DOHH2 (cell line): Measurements from ENCODE around the gene EPN2.

Source experiments
- H3F3A ChIP-seq: fragments of 200-600 bp; sonication (generic), shearing (Covaris generic); 2 replicates; pipeline ENCODE4 v1.6.0; 2016; ENCODE audit warnings: antibody characterized with exemption, mild to moderate bottlenecking; ENCODE audit not compliant: control insufficient read depth, insufficient read depth
- H3K27ac ChIP-seq: fragments of 200-600 bp; sonication (generic); 2 replicates; pipeline ENCODE4 v1.5.1; 2014; ENCODE audit warnings: low read depth, mild to moderate bottlenecking, low read length, moderate library complexity
- H3K27me3 ChIP-seq: fragments of 200-600 bp; sonication (generic); 2 replicates; pipeline ENCODE4 v1.6.1; 2014; ENCODE audit warnings: mild to moderate bottlenecking, low read length, mixed read lengths; ENCODE audit not compliant: control insufficient read depth
- H3K36me3 ChIP-seq: fragments of 200-600 bp; sonication (generic); 2 replicates; pipeline ENCODE4 v1.6.1; 2014; ENCODE audit warnings: mild to moderate bottlenecking, low read length, moderate library complexity, mixed read lengths; ENCODE audit not compliant: control insufficient read depth
- H3K4me1 ChIP-seq: fragments of 200-600 bp; sonication (generic); 2 replicates; pipeline ENCODE4 v1.6.1; 2014; ENCODE audit warnings: mild to moderate bottlenecking, low read length, mixed read lengths; ENCODE audit not compliant: control insufficient read depth
- H3K4me2 ChIP-seq: fragments of 200-600 bp; sonication (generic); 2 replicates; pipeline ENCODE4 v1.6.0; 2014; ENCODE audit warnings: mild to moderate bottlenecking, low read length, moderate library complexity
- H3K4me3 ChIP-seq: fragments of 200-600 bp; sonication (generic); 2 replicates; pipeline ENCODE4 v1.5.1; 2014; ENCODE audit warnings: mild to moderate bottlenecking, low read length, mixed read lengths
- H3K79me2 ChIP-seq: fragments of 200-600 bp; sonication (generic); 2 replicates; pipeline ENCODE4 v1.6.1; 2014; ENCODE audit warnings: mild to moderate bottlenecking, low read length, mixed read lengths; ENCODE audit not compliant: control insufficient read depth
- H3K9me2 ChIP-seq: fragments of 200-600 bp; sonication (generic); replicated peaks from 2 replicates; pipeline ENCODE4 v1.6.1; 2014; ENCODE audit warnings: mild to moderate bottlenecking, low read length, mixed read lengths; ENCODE audit not compliant: control insufficient read depth
- H3K9me3 ChIP-seq: fragments of 200-600 bp; sonication (generic); 2 replicates; pipeline ENCODE4 v1.6.1; 2014; ENCODE audit warnings: antibody characterized with exemption, low read length, mixed read lengths; ENCODE audit not compliant: control insufficient read depth, insufficient read depth
- H4K20me1 ChIP-seq: fragments of 200-600 bp; sonication (generic); 2 replicates; pipeline ENCODE4 v1.6.0; 2014; ENCODE audit warnings: low read depth, mild to moderate bottlenecking, antibody characterized with exemption, low read length, moderate library complexity; ENCODE audit not compliant: control insufficient read depth, insufficient read depth
- EZH2phosphoT487 ChIP-seq: fragments of 200-600 bp; sonication (generic); IDR thresholded peaks from 2 replicates; pipeline ENCODE4 v1.6.1; 2017; ENCODE audit warnings: borderline replicate concordance, mild to moderate bottlenecking, antibody characterized with exemption, low read length, moderate library complexity, mixed read lengths
- TF ChIP-seq, protein P1 (sequence below): fragments of 200-600 bp; sonication (generic); IDR thresholded peaks from one replicate; pipeline ENCODE4 v1.5.1; 2014; ENCODE audit warnings: antibody characterized with exemption, mild to moderate bottlenecking, low read depth, low read length; ENCODE audit not compliant: poor library complexity, severe bottlenecking

The EPN2 gene

DNA sequence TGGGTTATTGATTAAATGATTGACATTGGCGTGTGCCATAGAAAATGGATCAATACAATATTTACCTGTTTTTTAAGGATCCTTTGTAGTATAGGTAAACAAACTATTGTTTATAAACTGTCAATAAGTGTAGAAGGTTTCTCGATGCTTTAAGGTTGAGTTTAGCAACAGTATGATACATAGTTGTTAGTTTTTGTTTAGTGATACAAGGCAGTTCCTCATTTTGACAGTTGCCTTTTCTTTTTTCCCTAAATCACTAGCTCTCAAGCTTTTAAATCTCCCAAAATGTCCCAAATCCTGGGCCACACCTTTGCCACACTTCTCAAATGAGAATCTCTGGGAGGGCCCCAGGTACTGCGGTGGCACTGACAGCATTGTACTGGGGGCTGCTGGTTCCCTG is 57.3 kb downstream of the EPN2 start:
- no peaks in the 10 kb centered on the region for H3K4me1 ChIP-seq
- no peak overlapping the region for H3K4me2 ChIP-seq
- no peak overlapping the region for H3K27ac ChIP-seq
- no peaks in the 10 kb centered on the region for H3K9me3 ChIP-seq
- peaks cover 8% of the 10 kb centered on the region; the same call in 1 of the 2 replicates for H4K20me1 ChIP-seq
- no peak overlapping the region for H3K4me3 ChIP-seq
- no peak for TF ChIP-seq EZH2phosphoT487
- TF ChIP-seq, protein P1, sequence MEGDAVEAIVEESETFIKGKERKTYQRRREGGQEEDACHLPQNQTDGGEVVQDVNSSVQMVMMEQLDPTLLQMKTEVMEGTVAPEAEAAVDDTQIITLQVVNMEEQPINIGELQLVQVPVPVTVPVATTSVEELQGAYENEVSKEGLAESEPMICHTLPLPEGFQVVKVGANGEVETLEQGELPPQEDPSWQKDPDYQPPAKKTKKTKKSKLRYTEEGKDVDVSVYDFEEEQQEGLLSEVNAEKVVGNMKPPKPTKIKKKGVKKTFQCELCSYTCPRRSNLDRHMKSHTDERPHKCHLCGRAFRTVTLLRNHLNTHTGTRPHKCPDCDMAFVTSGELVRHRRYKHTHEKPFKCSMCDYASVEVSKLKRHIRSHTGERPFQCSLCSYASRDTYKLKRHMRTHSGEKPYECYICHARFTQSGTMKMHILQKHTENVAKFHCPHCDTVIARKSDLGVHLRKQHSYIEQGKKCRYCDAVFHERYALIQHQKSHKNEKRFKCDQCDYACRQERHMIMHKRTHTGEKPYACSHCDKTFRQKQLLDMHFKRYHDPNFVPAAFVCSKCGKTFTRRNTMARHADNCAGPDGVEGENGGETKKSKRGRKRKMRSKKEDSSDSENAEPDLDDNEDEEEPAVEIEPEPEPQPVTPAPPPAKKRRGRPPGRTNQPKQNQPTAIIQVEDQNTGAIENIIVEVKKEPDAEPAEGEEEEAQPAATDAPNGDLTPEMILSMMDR = no peak
- H3F3A ChIP-seq = 0 out of 2 replicates have a peak, but pooled peaks cover 2% of the 10 kb centered on the region
- H3K36me3 ChIP-seq = no peaks in the 10 kb centered on the region
- H3K27me3 ChIP-seq = peaks cover 59% of the 10 kb centered on the region
- H3K79me2 ChIP-seq = no peaks in the 10 kb centered on the region
- H3K9me2 ChIP-seq = no peaks in the 10 kb centered on the region

DNA sequence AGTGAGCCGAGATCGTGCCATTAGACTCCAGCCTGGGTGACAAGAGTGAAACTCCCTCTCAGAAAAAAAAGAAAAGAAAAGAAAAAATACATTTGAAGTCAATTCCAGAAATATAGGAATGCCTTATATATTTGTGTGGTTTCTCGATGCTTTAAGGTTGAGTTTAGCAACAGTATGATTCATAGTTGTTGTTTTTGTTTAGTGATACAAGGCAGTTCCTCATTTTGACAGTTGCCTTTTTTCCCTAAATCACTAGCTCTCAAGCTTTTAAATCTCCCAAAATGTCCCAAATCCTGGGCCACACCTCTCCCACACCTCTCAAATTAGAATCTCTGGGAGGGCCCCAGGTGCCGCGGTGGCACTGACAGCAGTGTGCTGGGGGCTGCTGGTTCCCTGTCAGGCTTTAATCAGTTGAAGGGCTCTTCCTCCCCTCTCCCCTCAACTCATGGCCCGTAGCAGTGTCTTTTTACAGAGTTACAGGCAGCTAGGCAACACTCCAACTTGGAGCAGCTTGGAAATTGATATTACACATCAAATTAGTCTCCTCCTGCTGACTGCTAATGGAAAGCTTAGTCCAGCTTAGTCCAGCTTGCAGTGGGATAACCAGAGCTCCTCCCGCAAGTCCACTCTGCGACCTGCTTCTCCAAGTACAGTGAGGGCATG is 58.4 kb downstream of the EPN2 start:
- TF ChIP-seq, protein P1 = no peak
- no peak for TF ChIP-seq EZH2phosphoT487
- Histone ChIP-seq H3K4me3 (no peak overlapping the region), H3F3A (0 out of 2 replicates have a peak, but pooled peaks cover 2% of the 10 kb centered on the region), H3K9me2 (no peaks in the 10 kb centered on the region), H3K27ac (no peak overlapping the region), H3K4me1 (no peaks in the 10 kb centered on the region), H3K4me2 (no peak overlapping the region), H3K9me3 (no peaks in the 10 kb centered on the region), H3K36me3 (no peaks in the 10 kb centered on the region), H3K27me3 (peaks cover 62% of the 10 kb centered on the region), H3K79me2 (no peaks in the 10 kb centered on the region), H4K20me1 (peaks cover 13% of the 10 kb centered on the region; the same call in 1 of the 2 replicates)

DNA sequence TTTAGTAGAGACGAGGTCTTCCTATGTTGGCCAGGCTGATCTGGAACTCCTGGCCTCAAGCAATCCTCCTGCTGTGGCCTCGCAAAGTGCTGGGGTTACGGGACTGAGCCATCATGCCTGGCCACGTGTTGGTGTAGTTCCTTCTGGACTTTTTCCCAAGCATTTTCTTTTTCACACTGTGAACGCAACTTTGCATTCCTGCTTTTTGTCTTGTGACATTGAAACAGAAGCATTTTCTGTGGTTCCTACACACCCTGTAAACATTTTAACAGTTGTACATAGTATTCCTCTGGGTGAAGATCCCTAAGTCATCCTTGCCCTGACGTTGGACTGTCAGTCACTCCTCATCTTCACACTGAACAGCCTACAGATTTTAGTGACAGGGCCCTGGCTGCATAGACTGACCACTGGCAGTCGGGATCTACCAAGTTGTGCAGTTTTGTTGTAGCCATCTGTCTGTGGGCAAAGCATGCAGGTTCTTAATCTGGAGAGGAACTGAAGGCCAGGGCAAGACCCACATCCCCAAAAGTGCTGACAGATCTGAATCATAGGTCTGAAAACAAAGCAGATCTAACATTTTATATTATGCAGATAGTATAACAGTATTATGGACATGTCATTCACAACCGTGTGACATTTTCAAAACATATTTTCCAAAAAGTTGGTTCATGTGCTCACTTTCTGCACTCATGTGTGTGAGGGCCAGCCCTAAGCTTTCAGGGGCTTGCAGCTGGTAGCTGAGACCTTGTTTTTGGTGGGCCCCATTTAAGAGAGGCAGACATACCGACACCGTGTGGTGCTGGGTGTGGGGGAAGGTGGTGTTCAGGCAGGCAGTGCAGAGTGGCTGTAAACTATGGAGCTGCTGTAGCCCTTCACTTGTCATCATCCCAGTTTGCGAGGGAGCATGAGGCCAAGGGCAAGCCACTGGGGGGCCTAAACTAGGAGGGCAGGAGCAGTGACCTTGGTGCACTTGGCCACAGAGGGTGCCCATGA is 59.9 kb downstream of the EPN2 start:
- Histone ChIP-seq H3K4me1 (no peaks in the 10 kb centered on the region; the same call in 1 of the 2 replicates), H3K27me3 (peaks cover 66% of the 10 kb centered on the region), H3K9me2 (no peaks in the 10 kb centered on the region), H4K20me1 (peaks cover 17% of the 10 kb centered on the region), H3K79me2 (no peaks in the 10 kb centered on the region), H3K36me3 (no peaks in the 10 kb centered on the region), H3K4me3 (no peak overlapping the region), H3F3A (0 out of 2 replicates have a peak, but pooled peaks cover 2% of the 10 kb centered on the region), H3K27ac (no peak overlapping the region), H3K9me3 (no peaks in the 10 kb centered on the region), H3K4me2 (no peak overlapping the region)
- TF ChIP-seq, protein P1 = no peak
- TF ChIP-seq EZH2phosphoT487 = no peak
